ENCODE measurements around the gene HNRNPAB.

The HNRNPAB gene

DNA sequence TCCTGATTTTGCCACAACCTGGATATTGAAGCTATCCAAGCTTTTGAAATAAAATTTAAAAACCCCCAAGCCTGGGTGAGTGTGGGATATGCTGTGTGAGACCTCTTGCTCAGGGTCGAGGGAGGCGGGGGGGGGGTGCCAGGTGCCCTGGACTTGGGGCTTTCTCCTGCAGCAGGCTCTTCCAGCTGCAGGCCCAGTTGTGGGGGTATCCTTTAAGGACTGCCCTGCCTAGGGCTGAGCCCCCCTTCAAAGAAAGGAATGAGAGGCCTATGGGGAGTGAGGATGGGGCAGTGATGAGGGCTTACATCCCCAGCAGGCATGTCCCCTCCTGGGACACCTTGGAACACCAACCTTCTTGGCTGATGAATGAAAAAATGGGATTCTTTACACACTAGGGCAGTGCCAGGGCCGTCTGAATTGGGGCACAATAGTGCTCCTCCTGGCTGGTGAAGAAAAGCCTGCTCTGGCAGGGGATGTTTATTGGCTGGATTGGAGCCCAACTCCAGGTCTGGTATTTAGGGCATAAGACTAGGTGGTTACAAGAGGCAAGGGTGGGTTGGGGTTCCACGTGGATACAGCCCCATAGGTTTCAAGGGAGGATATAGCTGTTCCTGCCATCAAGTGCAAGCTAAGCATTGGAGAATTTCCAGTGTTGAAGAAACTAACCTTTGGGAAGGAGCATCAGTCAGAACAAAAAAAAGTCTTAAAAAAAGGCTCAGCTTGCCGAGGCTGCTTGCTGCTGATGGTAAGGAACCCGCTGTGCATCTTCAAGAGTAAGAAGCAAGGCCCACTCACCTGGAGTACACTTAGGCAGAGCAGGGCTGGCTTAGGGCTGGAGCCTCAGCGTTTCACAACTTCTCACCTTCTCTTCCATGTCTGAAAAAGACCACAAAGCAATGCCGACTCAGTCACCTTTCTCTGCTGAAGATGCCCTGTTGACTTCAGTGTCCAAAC lies 7.0 kb downstream of the HNRNPAB start:
- Histone ChIP-seq H3K9ac (ENCODE audit: low read depth in 1 of 2, low read length in 2 of 2) (peak overlapping the region; percentile 29 to 52), H3K4me3 (ENCODE audit: low read length in 2 of 2) (no peak overlapping the region), H3K27me3 (ENCODE audit: control insufficient read depth in 2 of 2, insufficient read depth in 2 of 2, low read length in 2 of 2) (no peaks in the 10 kb centered on the region), H3K36me3 (ENCODE audit: control insufficient read depth in 2 of 2, insufficient read depth in 2 of 2, low read length in 2 of 2) (peaks cover 80 to 92% of the 10 kb centered on the region in 2 donors), H3K9me3 (ENCODE audit: control insufficient read depth in 2 of 2, low read length in 2 of 2) (no peaks in the 10 kb centered on the region), H3K4me1 (ENCODE audit: control insufficient read depth in 2 of 2, insufficient read depth in 2 of 2, low read length in 2 of 2) (peaks cover 86 to 96% of the 10 kb centered on the region in 2 donors), H3K27ac (ENCODE audit: low read depth in 2 of 2, low read length in 2 of 2) (peak overlapping the region; percentile 95 to 98)

DNA sequence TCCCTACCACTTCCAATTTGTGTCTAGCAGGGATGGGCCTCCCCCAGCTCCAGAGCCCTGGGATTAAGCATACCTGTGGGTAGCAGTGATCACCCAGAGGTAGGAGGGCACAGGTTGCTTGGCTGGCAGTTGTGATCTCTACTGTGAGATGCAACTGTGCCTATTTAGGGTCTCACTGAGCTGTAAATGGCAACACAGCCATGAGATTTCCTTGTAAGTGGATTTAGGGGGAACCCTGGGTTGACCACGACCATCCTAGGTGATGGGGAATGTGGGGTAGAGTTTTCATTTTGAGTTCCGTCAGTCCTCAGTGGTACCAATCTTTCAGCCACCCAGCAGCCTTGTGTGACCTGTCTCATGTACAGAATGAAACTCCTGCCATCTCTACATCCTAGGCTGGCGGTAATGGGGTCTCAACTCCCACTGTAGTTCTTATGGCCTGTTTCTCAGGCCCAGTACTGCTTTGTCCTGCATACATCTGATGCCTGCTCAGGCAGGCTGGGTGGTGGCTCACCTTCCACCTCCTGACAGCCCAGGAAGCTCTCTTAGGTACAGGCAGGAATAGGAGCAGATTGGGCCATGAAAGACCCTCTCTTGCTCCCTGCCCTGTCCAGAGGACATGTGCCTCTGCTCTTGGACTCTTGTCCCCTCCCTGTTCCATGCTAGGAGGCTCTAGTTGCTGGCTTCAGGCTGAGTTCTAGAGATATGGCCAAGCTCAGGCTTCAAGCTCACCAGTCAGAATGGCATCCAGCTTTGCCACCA lies 8.1 kb downstream of the HNRNPAB start:
- peak overlapping the region; percentile 95 to 98 for H3K27ac ChIP-seq (ENCODE audit: low read depth in 2 of 2, low read length in 2 of 2)
- no peak overlapping the region for H3K4me3 ChIP-seq (ENCODE audit: low read length in 2 of 2)
- H3K36me3 ChIP-seq (ENCODE audit: control insufficient read depth in 2 of 2, insufficient read depth in 2 of 2, low read length in 2 of 2): peaks cover 74 to 86% of the 10 kb centered on the region in 2 donors
- no peaks in the 10 kb centered on the region for H3K27me3 ChIP-seq (ENCODE audit: control insufficient read depth in 2 of 2, insufficient read depth in 2 of 2, low read length in 2 of 2)
- no peaks in the 10 kb centered on the region for H3K9me3 ChIP-seq (ENCODE audit: control insufficient read depth in 2 of 2, low read length in 2 of 2)
- peak overlapping the region; percentile 48 to 52 for H3K9ac ChIP-seq (ENCODE audit: low read depth in 1 of 2, low read length in 2 of 2)
- peaks cover 81 to 94% of the 10 kb centered on the region in 2 donors for H3K4me1 ChIP-seq (ENCODE audit: control insufficient read depth in 2 of 2, insufficient read depth in 2 of 2, low read length in 2 of 2)

DNA sequence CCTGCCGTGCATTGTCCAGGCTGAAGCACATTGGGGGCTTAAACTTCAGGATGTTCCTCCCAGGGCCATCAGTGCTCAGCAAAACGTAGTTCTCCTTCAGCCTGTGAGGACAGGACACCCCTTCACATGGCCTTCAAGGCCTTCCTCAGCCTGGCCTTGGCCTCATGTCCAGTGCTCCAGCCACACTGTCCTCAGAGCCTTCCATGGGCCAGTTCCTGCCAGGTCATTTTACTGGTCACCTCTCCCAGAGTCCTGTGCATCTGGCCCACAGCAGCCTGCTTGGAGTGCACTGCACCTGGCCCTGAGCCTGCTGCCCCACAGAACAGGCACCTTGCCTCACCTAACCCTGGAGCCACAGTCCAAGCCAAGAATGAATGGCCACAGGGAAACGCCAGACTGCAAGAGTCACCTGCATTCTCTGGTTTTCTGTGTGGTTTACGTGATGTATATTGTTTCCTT lies 8.7 kb downstream of the HNRNPAB start:
- peak overlapping the region; percentile 95 to 98 for H3K27ac ChIP-seq (ENCODE audit: low read depth in 2 of 2, low read length in 2 of 2)
- H3K4me3 ChIP-seq (ENCODE audit: low read length in 2 of 2): peak overlapping the region in 1 of 2 donors; percentile 9
- H3K27me3 ChIP-seq (ENCODE audit: control insufficient read depth in 2 of 2, insufficient read depth in 2 of 2, low read length in 2 of 2): no peaks in the 10 kb centered on the region
- H3K9ac ChIP-seq (ENCODE audit: low read depth in 1 of 2, low read length in 2 of 2): peak overlapping the region; percentile 48 to 52
- H3K9me3 ChIP-seq (ENCODE audit: control insufficient read depth in 2 of 2, low read length in 2 of 2): no peaks in the 10 kb centered on the region
- H3K36me3 ChIP-seq (ENCODE audit: control insufficient read depth in 2 of 2, insufficient read depth in 2 of 2, low read length in 2 of 2): peaks cover 69 to 82% of the 10 kb centered on the region in 2 donors
- H3K4me1 ChIP-seq (ENCODE audit: control insufficient read depth in 2 of 2, insufficient read depth in 2 of 2, low read length in 2 of 2): peaks cover 76 to 88% of the 10 kb centered on the region in 2 donors

DNA sequence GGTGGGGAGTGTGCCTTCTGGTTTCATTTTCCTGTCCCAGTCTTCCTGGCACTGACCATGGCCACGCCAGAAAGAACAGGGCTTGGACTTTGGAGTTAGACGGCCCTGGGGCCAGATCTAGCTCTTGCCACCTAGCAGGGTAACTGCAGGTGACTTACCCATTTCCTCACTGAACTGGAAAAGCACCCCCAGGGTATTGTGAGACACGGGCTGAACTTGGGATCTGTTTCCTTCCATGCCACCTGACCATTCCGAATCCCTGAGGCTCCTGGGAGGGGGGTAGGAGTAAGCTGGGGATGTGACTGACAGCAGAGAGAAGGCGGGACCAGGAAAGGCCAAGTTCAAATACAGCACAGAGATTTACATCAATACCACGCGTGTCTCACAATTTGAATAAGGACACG lies 9.4 kb downstream of the HNRNPAB start:
- Histone ChIP-seq H3K9me3 (ENCODE audit: control insufficient read depth in 2 of 2, low read length in 2 of 2) (no peaks in the 10 kb centered on the region), H3K27ac (ENCODE audit: low read depth in 2 of 2, low read length in 2 of 2) (peak overlapping the region; percentile 95 to 98), H3K36me3 (ENCODE audit: control insufficient read depth in 2 of 2, insufficient read depth in 2 of 2, low read length in 2 of 2) (peaks cover 63 to 79% of the 10 kb centered on the region in 2 donors), H3K4me1 (ENCODE audit: control insufficient read depth in 2 of 2, insufficient read depth in 2 of 2, low read length in 2 of 2) (peaks cover 70 to 81% of the 10 kb centered on the region in 2 donors), H3K4me3 (ENCODE audit: low read length in 2 of 2) (no peak overlapping the region), H3K27me3 (ENCODE audit: control insufficient read depth in 2 of 2, insufficient read depth in 2 of 2, low read length in 2 of 2) (no peaks in the 10 kb centered on the region), H3K9ac (ENCODE audit: low read depth in 1 of 2, low read length in 2 of 2) (peak overlapping the region; percentile 32 to 77)

DNA sequence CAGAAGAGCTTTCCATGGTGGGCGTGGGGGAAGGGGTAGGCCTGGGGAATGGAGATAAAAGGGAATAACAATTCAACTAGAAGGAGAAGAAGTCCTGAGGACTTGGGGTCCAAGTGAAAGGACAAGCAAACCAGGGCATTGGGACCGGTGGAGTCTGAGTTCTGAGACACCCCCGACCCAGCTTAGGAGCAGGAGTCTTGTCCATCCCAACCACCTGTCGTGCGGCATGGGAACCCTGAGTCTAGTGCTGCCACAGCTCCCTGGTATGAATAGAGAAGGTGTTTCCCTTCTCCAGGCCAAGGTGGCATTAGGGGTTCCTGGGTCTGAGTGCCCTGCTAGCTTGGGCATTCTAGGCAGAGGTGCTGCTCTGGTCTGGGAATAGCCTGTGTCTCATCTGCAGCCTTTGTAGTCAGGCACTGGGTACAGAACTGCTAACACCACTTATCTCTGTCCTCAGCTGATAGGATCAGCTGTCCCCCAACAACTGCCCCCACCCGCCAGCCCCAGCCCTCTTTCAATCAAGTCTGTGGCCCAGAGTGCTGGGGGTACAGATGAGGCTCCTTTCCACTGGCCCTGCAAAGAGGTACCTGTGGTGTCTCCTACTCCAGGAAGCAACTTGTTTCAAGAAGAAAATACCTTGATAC lies 9.9 kb downstream of the HNRNPAB start:
- Histone ChIP-seq H3K36me3 (ENCODE audit: control insufficient read depth in 2 of 2, insufficient read depth in 2 of 2, low read length in 2 of 2) (peaks cover 57 to 76% of the 10 kb centered on the region in 2 donors), H3K27ac (ENCODE audit: low read depth in 2 of 2, low read length in 2 of 2) (peak overlapping the region; percentile 95 to 98), H3K9ac (ENCODE audit: low read depth in 1 of 2, low read length in 2 of 2) (peak overlapping the region; percentile 38 to 77), H3K9me3 (ENCODE audit: control insufficient read depth in 2 of 2, low read length in 2 of 2) (no peaks in the 10 kb centered on the region), H3K4me1 (ENCODE audit: control insufficient read depth in 2 of 2, insufficient read depth in 2 of 2, low read length in 2 of 2) (peaks cover 64 to 75% of the 10 kb centered on the region in 2 donors), H3K27me3 (ENCODE audit: control insufficient read depth in 2 of 2, insufficient read depth in 2 of 2, low read length in 2 of 2) (no peaks in the 10 kb centered on the region), H3K4me3 (ENCODE audit: low read length in 2 of 2) (no peak overlapping the region)

DNA sequence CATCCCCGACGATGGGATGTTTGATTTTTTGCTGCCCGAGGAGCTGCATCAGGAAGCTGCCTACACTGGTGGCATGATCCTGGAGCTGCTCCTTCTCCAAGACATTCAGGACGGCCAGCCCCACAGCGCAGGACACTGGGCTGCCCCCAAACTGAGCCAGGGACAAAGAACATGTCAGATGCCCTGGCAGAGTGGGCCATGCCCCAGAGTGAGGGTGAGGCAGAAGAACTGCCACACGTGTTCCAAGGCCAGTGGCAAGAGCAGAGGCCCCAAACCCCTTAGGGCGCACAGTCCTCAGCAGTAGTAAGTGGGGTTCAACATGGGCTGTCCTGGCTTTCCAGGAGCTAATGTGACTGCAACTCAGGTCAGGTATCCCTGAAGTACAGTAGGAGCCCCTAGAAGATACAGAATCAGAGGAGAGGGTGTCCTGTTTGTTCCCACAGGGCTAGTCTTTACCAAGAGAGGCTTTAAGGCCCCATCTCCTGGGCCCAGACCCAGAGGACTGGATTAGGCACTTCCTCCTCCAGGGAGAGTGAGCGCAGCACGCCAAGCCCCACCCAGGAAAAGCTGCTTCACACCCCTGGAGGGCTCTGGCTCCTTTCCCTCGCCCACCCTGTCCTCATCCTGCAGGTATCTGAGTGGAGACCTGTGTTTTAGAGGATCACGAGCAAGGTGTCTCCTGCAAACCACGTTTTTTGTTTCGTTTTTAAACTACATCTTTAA lies 11.1 kb downstream of the HNRNPAB start:
- H3K9ac ChIP-seq (ENCODE audit: low read depth in 1 of 2, low read length in 2 of 2): peak overlapping the region; percentile 38 to 77
- H3K27ac ChIP-seq (ENCODE audit: low read depth in 2 of 2, low read length in 2 of 2): peak overlapping the region; percentile 95 to 98
- H3K4me1 ChIP-seq (ENCODE audit: control insufficient read depth in 2 of 2, insufficient read depth in 2 of 2, low read length in 2 of 2): peaks cover 54 to 65% of the 10 kb centered on the region in 2 donors
- H3K9me3 ChIP-seq (ENCODE audit: control insufficient read depth in 2 of 2, low read length in 2 of 2): no peaks in the 10 kb centered on the region
- H3K4me3 ChIP-seq (ENCODE audit: low read length in 2 of 2): no peak overlapping the region
- H3K27me3 ChIP-seq (ENCODE audit: control insufficient read depth in 2 of 2, insufficient read depth in 2 of 2, low read length in 2 of 2): no peaks in the 10 kb centered on the region
- H3K36me3 ChIP-seq (ENCODE audit: control insufficient read depth in 2 of 2, insufficient read depth in 2 of 2, low read length in 2 of 2): peaks cover 49 to 69% of the 10 kb centered on the region in 2 donors

DNA sequence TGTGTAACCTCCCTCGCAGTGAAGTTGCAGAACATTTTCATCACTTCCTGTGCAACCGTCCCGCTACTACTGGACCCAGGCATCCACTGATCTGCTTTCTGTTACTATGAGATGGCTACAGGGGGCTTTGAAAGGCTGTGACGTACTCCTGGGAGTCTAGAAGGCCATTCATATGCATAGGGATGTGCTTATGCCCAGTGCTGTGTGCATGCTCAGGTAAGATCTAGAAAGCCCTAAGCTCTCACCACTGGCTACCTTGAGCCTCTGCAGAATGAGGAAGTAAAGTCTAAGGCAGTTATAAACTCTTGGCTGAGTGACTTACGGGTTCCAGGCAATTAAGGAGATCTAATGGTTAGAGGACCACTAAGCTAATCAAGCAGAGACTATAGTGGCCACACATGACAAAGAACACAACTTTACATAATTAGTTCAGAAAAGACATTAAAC lies 11.8 kb downstream of the HNRNPAB start:
- Histone ChIP-seq H3K9ac (ENCODE audit: low read depth in 1 of 2, low read length in 2 of 2) (peak overlapping the region; percentile 38 to 55), H3K27ac (ENCODE audit: low read depth in 2 of 2, low read length in 2 of 2) (peak overlapping the region; percentile 95 to 98), H3K9me3 (ENCODE audit: control insufficient read depth in 2 of 2, low read length in 2 of 2) (no peaks in the 10 kb centered on the region), H3K4me1 (ENCODE audit: control insufficient read depth in 2 of 2, insufficient read depth in 2 of 2, low read length in 2 of 2) (peaks cover 54 to 60% of the 10 kb centered on the region in 2 donors), H3K4me3 (ENCODE audit: low read length in 2 of 2) (peak overlapping the region in 1 of 2 donors; percentile 23), H3K36me3 (ENCODE audit: control insufficient read depth in 2 of 2, insufficient read depth in 2 of 2, low read length in 2 of 2) (peaks cover 50 to 67% of the 10 kb centered on the region in 2 donors), H3K27me3 (ENCODE audit: control insufficient read depth in 2 of 2, insufficient read depth in 2 of 2, low read length in 2 of 2) (no peaks in the 10 kb centered on the region)

DNA sequence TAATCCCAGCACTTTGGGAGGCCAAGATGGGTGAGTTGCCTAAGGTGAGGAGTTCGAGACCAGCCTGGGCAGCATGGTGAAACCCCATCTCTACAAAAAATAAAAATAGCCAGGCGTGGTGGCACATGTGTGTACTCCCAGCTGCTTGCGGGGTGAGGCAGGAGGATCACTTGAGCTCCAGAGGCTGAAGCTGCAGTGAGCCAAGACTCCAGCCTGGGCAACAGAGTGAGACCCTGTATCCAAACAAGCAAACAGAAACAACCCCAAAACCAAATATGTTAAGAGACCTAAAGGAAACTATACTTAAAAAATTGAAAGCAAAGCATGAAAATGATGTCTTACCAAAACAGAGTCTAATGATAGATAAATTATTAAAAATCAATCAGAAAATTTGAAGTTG lies 12.4 kb downstream of the HNRNPAB start:
- peaks cover 50 to 66% of the 10 kb centered on the region in 2 donors for H3K36me3 ChIP-seq (ENCODE audit: control insufficient read depth in 2 of 2, insufficient read depth in 2 of 2, low read length in 2 of 2)
- H3K9ac ChIP-seq (ENCODE audit: low read depth in 1 of 2, low read length in 2 of 2): peak overlapping the region; percentile 48 to 55
- no peaks in the 10 kb centered on the region for H3K27me3 ChIP-seq (ENCODE audit: control insufficient read depth in 2 of 2, insufficient read depth in 2 of 2, low read length in 2 of 2)
- H3K27ac ChIP-seq (ENCODE audit: low read depth in 2 of 2, low read length in 2 of 2): peak overlapping the region; percentile 95 to 98
- H3K4me3 ChIP-seq (ENCODE audit: low read length in 2 of 2): no peak overlapping the region
- H3K9me3 ChIP-seq (ENCODE audit: control insufficient read depth in 2 of 2, low read length in 2 of 2): no peaks in the 10 kb centered on the region
- H3K4me1 ChIP-seq (ENCODE audit: control insufficient read depth in 2 of 2, insufficient read depth in 2 of 2, low read length in 2 of 2): peaks cover 50 to 53% of the 10 kb centered on the region in 2 donors

DNA sequence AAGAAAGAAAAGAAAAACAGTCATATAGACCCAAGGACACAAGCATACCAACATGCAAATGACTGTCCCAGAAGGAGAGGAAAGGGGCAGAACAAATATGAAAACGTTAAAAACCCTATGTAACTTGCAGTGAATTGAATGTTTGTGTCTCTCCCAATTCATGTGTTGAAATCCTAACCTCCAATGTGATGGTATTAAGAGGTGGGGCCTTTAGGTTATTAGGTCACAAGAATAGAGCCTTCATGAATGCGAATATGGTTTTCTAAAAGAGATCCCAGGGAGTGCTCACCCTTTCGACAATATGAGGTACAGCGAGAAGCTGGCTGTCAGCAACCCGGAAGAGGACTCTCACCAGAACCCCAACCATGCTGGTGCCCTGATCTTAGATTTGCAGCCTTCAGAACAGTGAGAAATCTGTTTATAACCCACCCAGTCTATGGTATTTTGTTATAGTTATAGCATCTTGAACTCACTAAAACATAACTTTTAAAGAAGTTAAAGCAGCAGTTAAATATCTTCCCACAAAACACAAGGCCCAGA lies 14.0 kb downstream of the HNRNPAB start:
- no peak overlapping the region for H3K4me3 ChIP-seq (ENCODE audit: low read length in 2 of 2)
- H3K36me3 ChIP-seq (ENCODE audit: control insufficient read depth in 2 of 2, insufficient read depth in 2 of 2, low read length in 2 of 2): peaks cover 38 to 65% of the 10 kb centered on the region in 2 donors
- H3K4me1 ChIP-seq (ENCODE audit: control insufficient read depth in 2 of 2, insufficient read depth in 2 of 2, low read length in 2 of 2): peaks cover 36 to 42% of the 10 kb centered on the region in 2 donors
- H3K9me3 ChIP-seq (ENCODE audit: control insufficient read depth in 2 of 2, low read length in 2 of 2): no peaks in the 10 kb centered on the region
- no peaks in the 10 kb centered on the region for H3K27me3 ChIP-seq (ENCODE audit: control insufficient read depth in 2 of 2, insufficient read depth in 2 of 2, low read length in 2 of 2)
- H3K27ac ChIP-seq (ENCODE audit: low read depth in 2 of 2, low read length in 2 of 2): no peak overlapping the region
- no peak overlapping the region for H3K9ac ChIP-seq (ENCODE audit: low read depth in 1 of 2, low read length in 2 of 2)

All from mucosa of rectum (tissue), 2 donors.